Ishikawa (cell line): ENCODE data around the gene ENTREP1.

Source experiments
- CEBPB ChIP-seq: IDR thresholded peaks from 2 replicates; pipeline ENCODE4 v1.6.1; 2012
- CREB1 ChIP-seq: IDR thresholded peaks from 2 replicates; pipeline ENCODE4 v1.6.1; 2012; ENCODE audit warnings: low read depth
- EGR1 ChIP-seq: IDR thresholded peaks from 2 replicates; pipeline ENCODE4 v1.6.1; 2012
- EP300 ChIP-seq: IDR thresholded peaks from 2 replicates; pipeline ENCODE4 v1.6.1; 2012; ENCODE audit warnings: borderline replicate concordance
- FOXM1 ChIP-seq: IDR thresholded peaks from 2 replicates; pipeline ENCODE4 v1.6.1; 2012; ENCODE audit warnings: low read depth, borderline replicate concordance
- NFIC ChIP-seq: IDR thresholded peaks from 2 replicates; pipeline ENCODE4 v1.6.1; 2012
- RAD21 ChIP-seq: IDR thresholded peaks from 2 replicates; pipeline ENCODE4 v1.6.1; 2012; ENCODE audit warnings: low read depth
- TAF1 ChIP-seq: IDR thresholded peaks from 2 replicates; pipeline ENCODE4 v1.6.1; 2012; ENCODE audit warnings: low read depth, mild to moderate bottlenecking
- TCF12 ChIP-seq: IDR thresholded peaks from 2 replicates; pipeline ENCODE4 v1.6.1; 2012; ENCODE audit warnings: low read depth
- TEAD4 ChIP-seq: IDR thresholded peaks from 2 replicates; pipeline ENCODE4 v1.6.1; 2012
- YY1 ChIP-seq: IDR thresholded peaks from 2 replicates; pipeline ENCODE4 v1.6.1; 2012; ENCODE audit warnings: low read depth
- ZBTB7A ChIP-seq: IDR thresholded peaks from 2 replicates; pipeline ENCODE4 v1.6.1; 2012; ENCODE audit warnings: low read depth
- TF ChIP-seq, protein P1 (sequence below): IDR thresholded peaks from 2 replicates; pipeline ENCODE4 v1.6.1; 2012; ENCODE audit warnings: low read depth, mild to moderate bottlenecking
- TF ChIP-seq, protein P2 (sequence below): IDR thresholded peaks from 2 replicates; pipeline ENCODE4 v1.6.1; 2012

DNA sequence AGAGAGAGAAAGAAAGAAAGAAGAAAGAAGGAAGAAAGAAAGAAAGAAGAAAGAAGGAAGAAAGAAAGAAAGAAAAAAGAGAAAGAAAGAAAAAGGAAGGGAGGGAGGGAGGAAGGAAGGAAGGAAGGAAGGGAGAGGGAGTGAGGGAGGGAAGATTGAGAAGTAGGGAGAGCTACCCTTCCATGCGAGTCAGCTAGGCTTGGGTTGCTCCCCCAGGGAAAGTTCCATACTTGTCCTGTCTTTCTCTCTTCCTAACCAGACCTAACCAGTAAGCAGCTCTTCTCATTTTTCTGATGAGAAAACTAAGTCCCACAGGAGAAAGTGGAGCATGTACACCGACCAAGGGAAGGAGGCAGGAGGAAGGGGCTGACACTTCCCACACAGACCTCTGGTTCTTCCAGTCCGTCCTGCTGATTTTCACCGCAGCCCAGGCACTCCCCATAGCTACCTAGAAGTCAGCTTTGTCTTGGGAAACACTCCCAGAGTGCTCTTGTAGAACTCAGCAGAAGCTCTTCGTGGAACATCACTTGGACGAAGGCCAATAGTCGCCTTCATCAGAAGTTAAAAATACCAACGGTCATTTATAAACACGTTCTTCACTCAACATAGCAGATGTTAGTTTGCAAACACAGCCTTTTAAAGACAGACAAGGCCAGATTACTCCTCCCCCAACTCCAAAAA, 29.0 kb upstream of the ENTREP1 start:
- TF ChIP-seq EP300: no peak
- TF ChIP-seq, protein P1, sequence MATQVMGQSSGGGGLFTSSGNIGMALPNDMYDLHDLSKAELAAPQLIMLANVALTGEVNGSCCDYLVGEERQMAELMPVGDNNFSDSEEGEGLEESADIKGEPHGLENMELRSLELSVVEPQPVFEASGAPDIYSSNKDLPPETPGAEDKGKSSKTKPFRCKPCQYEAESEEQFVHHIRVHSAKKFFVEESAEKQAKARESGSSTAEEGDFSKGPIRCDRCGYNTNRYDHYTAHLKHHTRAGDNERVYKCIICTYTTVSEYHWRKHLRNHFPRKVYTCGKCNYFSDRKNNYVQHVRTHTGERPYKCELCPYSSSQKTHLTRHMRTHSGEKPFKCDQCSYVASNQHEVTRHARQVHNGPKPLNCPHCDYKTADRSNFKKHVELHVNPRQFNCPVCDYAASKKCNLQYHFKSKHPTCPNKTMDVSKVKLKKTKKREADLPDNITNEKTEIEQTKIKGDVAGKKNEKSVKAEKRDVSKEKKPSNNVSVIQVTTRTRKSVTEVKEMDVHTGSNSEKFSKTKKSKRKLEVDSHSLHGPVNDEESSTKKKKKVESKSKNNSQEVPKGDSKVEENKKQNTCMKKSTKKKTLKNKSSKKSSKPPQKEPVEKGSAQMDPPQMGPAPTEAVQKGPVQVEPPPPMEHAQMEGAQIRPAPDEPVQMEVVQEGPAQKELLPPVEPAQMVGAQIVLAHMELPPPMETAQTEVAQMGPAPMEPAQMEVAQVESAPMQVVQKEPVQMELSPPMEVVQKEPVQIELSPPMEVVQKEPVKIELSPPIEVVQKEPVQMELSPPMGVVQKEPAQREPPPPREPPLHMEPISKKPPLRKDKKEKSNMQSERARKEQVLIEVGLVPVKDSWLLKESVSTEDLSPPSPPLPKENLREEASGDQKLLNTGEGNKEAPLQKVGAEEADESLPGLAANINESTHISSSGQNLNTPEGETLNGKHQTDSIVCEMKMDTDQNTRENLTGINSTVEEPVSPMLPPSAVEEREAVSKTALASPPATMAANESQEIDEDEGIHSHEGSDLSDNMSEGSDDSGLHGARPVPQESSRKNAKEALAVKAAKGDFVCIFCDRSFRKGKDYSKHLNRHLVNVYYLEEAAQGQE: no peak
- no peak for TF ChIP-seq RAD21
- no peak for TF ChIP-seq YY1
- no peak for TF ChIP-seq CREB1
- TF ChIP-seq ZBTB7A: no peak
- TF ChIP-seq TAF1: no peak
- TF ChIP-seq, protein P2, sequence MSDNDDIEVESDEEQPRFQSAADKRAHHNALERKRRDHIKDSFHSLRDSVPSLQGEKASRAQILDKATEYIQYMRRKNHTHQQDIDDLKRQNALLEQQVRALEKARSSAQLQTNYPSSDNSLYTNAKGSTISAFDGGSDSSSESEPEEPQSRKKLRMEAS: no peak
- TF ChIP-seq FOXM1: no peak
- no peak for TF ChIP-seq TCF12
- TF ChIP-seq CEBPB: no peak
- no peak for TF ChIP-seq TEAD4
- TF ChIP-seq NFIC: no peak
- no peak for TF ChIP-seq EGR1
